ENCODE measurements around the gene DOCK4. TPM values are rescaled to one million over a fixed set of nuclear protein-coding genes. Genes with fewer than 3 reads are reported as not detected.

Gene DOCK4
- total RNA-seq, 3 donors from 2014 or later, result 31.7 to 43.3 (median 41.9) TPM

DNA sequence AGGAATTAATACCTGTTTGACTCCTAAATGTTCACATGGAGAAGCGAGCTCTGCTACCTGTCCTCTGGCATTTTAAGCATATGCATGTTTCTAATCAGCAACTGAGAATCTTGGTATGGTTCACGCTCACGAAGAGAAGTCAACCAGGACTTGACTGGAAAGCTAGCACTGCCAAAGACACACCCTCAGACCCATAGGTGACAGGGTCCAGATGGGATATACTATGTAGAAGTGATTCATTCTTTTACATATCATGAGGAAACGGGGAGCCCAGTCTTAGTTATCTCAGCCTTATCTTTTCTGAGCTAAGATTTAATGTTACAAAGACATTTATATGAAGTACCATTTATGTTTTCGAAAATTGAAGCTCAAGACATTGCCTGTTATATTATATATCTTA lies 313.0 kb downstream of the DOCK4 start:
- no peaks in the 10 kb centered on the region for H3K27me3 ChIP-seq
- intact Hi-C loops (cut with DNase I; ENCODE audit: low total_unique reads), result no loop called here
- H3K4me1 ChIP-seq, result no peaks in the 10 kb centered on the region
- no peak overlapping the region for H3K4me3 ChIP-seq
- H3K27ac ChIP-seq, result no peak overlapping the region
- TF ChIP-seq CTCF (IDR thresholded peaks at IDR 0.05) (no peak), POLR2A (IDR thresholded peaks at IDR 0.05) (no peak), POLR2AphosphoS5 (IDR thresholded peaks at IDR 0.05) (no peak)
- H3K36me3 ChIP-seq, result no peaks in the 10 kb centered on the region
- H3K9me3 ChIP-seq, result no peaks in the 10 kb centered on the region
- no peak for DNase-seq (ENCODE audit: low spot score in 2 of 2)

DNA sequence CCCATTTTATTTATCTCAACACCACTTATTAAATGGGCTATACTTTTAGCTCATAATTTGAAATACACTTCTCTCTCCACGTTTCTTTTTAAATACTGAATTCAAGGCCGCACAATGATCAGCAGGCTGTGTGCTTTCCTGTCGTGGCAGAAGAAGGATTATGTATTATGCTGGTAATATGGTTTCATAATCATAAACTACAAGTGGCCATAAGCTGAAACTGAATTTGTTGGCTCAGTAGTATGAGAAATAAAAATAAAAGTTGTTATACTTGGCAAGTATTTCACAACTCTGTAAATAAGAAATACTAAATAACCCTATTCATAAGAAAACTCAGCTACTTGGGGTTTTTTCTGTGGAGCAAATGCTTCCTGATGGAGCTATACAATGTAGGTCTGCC lies 313.6 kb downstream of the DOCK4 start:
- no peaks in the 10 kb centered on the region for H3K27me3 ChIP-seq
- H3K4me3 ChIP-seq, result no peak overlapping the region
- no peaks in the 10 kb centered on the region for H3K36me3 ChIP-seq
- intact Hi-C loops (cut with DNase I; ENCODE audit: low total_unique reads), result no loop called here
- no peaks in the 10 kb centered on the region for H3K4me1 ChIP-seq
- no peaks in the 10 kb centered on the region for H3K9me3 ChIP-seq
- no peak overlapping the region for H3K27ac ChIP-seq
- TF ChIP-seq CTCF (IDR thresholded peaks at IDR 0.05) (no peak), POLR2AphosphoS5 (IDR thresholded peaks at IDR 0.05) (no peak)
- DNase-seq (ENCODE audit: low spot score in 2 of 2), result no peak

DNA sequence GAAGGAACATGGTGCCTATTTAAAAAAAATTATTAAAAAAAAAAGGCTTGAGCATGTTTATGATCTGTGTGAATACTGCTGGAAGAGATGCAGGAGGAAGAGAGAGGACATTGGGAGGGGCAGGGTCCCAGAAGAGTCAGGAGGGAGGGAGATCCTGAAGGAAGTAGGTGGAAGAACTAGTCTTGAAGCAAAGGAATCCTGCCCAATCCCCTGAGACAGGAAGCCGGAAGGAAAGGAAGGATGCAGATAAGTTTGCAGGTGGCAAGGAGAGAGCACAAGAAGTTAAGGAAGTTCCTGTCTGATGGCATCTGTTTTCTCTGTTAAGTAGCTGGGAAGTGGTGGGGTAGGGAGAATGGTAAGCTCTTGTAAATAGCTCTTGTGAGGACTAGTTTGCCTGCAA lies 318.5 kb downstream of the DOCK4 start:
- no peaks in the 10 kb centered on the region for H3K4me1 ChIP-seq
- no peak overlapping the region for H3K27ac ChIP-seq
- H3K4me3 ChIP-seq, result no peak overlapping the region
- H3K9me3 ChIP-seq, result no peaks in the 10 kb centered on the region
- no peaks in the 10 kb centered on the region for H3K27me3 ChIP-seq
- no peak for DNase-seq (ENCODE audit: low spot score in 2 of 2)
- TF ChIP-seq POLR2A (IDR thresholded peaks at IDR 0.05), result no peak
- TF ChIP-seq POLR2AphosphoS5 (IDR thresholded peaks at IDR 0.05), result no peak
- TF ChIP-seq CTCF (IDR thresholded peaks at IDR 0.05), result no peak
- H3K36me3 ChIP-seq, result no peaks in the 10 kb centered on the region
- intact Hi-C loops (cut with DNase I; ENCODE audit: low total_unique reads), result loop anchor here (2.0 kb wide), 1 partner anchor 41 kb away; no protein-coding TSS in a partner anchor

- TF ChIP-seq POLR2AphosphoS5 (IDR thresholded peaks at IDR 0.05) (no peak), POLR2A (IDR thresholded peaks at IDR 0.05) (no peak), CTCF (IDR thresholded peaks at IDR 0.05) (no peak)
- H3K9me3 ChIP-seq, result no peaks in the 10 kb centered on the region
Measured at GRCh38 chr7:111886233-111886632, 320.0 kb downstream of the DOCK4 start.

DNA sequence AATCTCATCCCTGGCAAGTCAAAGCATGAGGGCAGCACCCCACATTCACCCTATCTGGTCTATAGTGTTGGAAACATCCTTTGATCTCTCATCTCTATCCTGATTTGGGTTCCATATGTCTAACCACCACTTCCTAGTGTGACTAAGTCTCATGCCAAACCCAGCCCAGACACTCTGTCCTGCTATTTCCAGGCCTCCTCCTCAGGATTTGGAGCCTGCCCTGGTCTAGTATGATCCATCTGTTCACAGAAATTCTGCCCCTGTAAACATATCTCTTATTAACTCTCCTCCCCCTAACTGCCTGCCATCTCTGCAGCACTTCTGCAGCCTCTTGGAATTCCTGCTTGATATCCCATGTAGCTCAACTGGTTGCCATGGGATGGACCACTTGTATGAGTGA lies 323.0 kb downstream of the DOCK4 start:
- H3K27ac ChIP-seq, result no peak overlapping the region
- H3K27me3 ChIP-seq, result no peaks in the 10 kb centered on the region
- no peaks in the 10 kb centered on the region for H3K36me3 ChIP-seq
- no peak overlapping the region for H3K4me3 ChIP-seq
- intact Hi-C loops (cut with DNase I; ENCODE audit: low total_unique reads), result no loop called here
- H3K9me3 ChIP-seq, result peaks cover 0 to 6% of the 10 kb centered on the region in 2 donors
- DNase-seq (ENCODE audit: low spot score in 2 of 2), result no peak
- no peaks in the 10 kb centered on the region for H3K4me1 ChIP-seq
- TF ChIP-seq POLR2A (IDR thresholded peaks at IDR 0.05) (no peak), POLR2AphosphoS5 (IDR thresholded peaks at IDR 0.05) (no peak), CTCF (IDR thresholded peaks at IDR 0.05) (no peak)

More at GRCh38 chr7:111886233-111886632, 320.0 kb downstream of the DOCK4 start:
- intact Hi-C loops (cut with DNase I; ENCODE audit: low total_unique reads), result no loop called here
- Histone ChIP-seq H3K36me3 (no peaks in the 10 kb centered on the region), H3K4me1 (no peaks in the 10 kb centered on the region), H3K27ac (no peak overlapping the region), H3K4me3 (no peak overlapping the region), H3K27me3 (no peaks in the 10 kb centered on the region)
- DNase-seq (ENCODE audit: low spot score in 2 of 2), result no peak
